Neuronal stem cell (in vitro differentiated cells): Measurements from ENCODE around the gene SPINT1.
A peak's percentile ranks its signal among the peaks of the same experiment; 100 is the strongest.

Experiments used
- DNase-seq: peaks from one replicate; pipeline ENCODE4 v3.0.0-alpha.2; 2013; ENCODE audit warnings: low spot score
- H2AFZ ChIP-seq: one replicate; pipeline ENCODE4 v1.6.1; 2013; ENCODE audit warnings: mild to moderate bottlenecking, low read length, inconsistent platforms
- H2AK5ac ChIP-seq: 2 replicates; pipeline ENCODE4 v1.6.1; 2013; ENCODE audit warnings: low read depth, mild to moderate bottlenecking, inconsistent platforms, low read length, moderate library complexity, mixed read lengths
- H2BK120ac ChIP-seq: 2 replicates; pipeline ENCODE4 v1.6.1; 2013; ENCODE audit warnings: low read depth, mild to moderate bottlenecking, inconsistent platforms, low read length, moderate library complexity, mixed read lengths
- H2BK12ac ChIP-seq: one replicate; pipeline ENCODE4 v1.6.1; 2013; ENCODE audit warnings: low read length, inconsistent platforms
- H2BK15ac ChIP-seq: 2 replicates; pipeline ENCODE4 v1.6.1; 2013; ENCODE audit warnings: mild to moderate bottlenecking, low read length, inconsistent platforms, mixed read lengths
- H2BK5ac ChIP-seq: one replicate; pipeline ENCODE4 v1.6.1; 2013; ENCODE audit warnings: inconsistent platforms, mild to moderate bottlenecking, low read length, moderate library complexity
- H3K14ac ChIP-seq: one replicate; pipeline ENCODE4 v1.6.1; 2013; ENCODE audit warnings: low read length, inconsistent platforms
- H3K18ac ChIP-seq: 2 replicates; pipeline ENCODE4 v1.6.1; 2013; ENCODE audit warnings: low read length, inconsistent platforms
- H3K23ac ChIP-seq: 2 replicates; pipeline ENCODE4 v1.6.1; 2013; ENCODE audit warnings: low read depth, mild to moderate bottlenecking, mixed read lengths, low read length, inconsistent platforms; ENCODE audit not compliant: poor library complexity
- H3K27ac ChIP-seq: replicated peaks from 3 replicates; pipeline ENCODE4 v1.5.1; 2013; ENCODE audit warnings: low read length, inconsistent platforms
- H3K27me3 ChIP-seq, 3 experiments: 2 replicates each; pipeline ENCODE4 v1.6.1; 2013; ENCODE audit warnings: low read length in 3 of 3, mild to moderate bottlenecking in 2 of 3, inconsistent platforms in 1 of 3, low read depth in 1 of 3, mixed read lengths in 1 of 3, moderate library complexity in 1 of 3; ENCODE audit not compliant: control insufficient read depth in 3 of 3, insufficient read depth in 3 of 3
- H3K36me3 ChIP-seq, 2 donors: replicated peaks in 1 of 2; 2 replicates each; pipeline ENCODE4 v1.6.1; 2013; ENCODE audit warnings: low read length in 2 of 2; ENCODE audit not compliant: control insufficient read depth in 2 of 2, insufficient read depth in 2 of 2
- H3K4ac ChIP-seq: 2 replicates; pipeline ENCODE4 v1.6.1; 2013; ENCODE audit warnings: inconsistent platforms, mild to moderate bottlenecking, low read length, moderate library complexity
- H3K4me1 ChIP-seq, 2 donors: 1 replicate in 1 of 2; 2 replicates in 1 of 2; pipeline ENCODE4 v1.6.1; 2013; ENCODE audit warnings: low read length in 2 of 2, low read depth in 1 of 2; ENCODE audit not compliant: control insufficient read depth in 2 of 2, insufficient read depth in 1 of 2
- H3K4me2 ChIP-seq: one replicate; pipeline ENCODE4 v1.6.1; 2013; ENCODE audit warnings: mild to moderate bottlenecking, low read length, inconsistent platforms; ENCODE audit not compliant: insufficient read depth, poor library complexity, severe bottlenecking
- H3K4me3 ChIP-seq, 2 donors: 2 replicates each; pipeline ENCODE4 v1.5.1; 2013; ENCODE audit warnings: low read length in 2 of 2, mild to moderate bottlenecking in 2 of 2, inconsistent platforms in 1 of 2, moderate library complexity in 1 of 2
- H3K79me1 ChIP-seq: one replicate; pipeline ENCODE4 v1.6.1; 2013; ENCODE audit warnings: low read depth, mild to moderate bottlenecking, inconsistent platforms, low read length, moderate library complexity
- H3K9ac ChIP-seq: one replicate; pipeline ENCODE4 v1.6.1; 2013; ENCODE audit warnings: mild to moderate bottlenecking, low read depth, low read length, inconsistent platforms; ENCODE audit not compliant: poor library complexity
- H3K9me3 ChIP-seq, 2 donors: replicated peaks in 1 of 2; 2 replicates each; pipeline versions ENCODE3 to v1.6.1; 2013; ENCODE audit warnings: low read length in 2 of 2, mild to moderate bottlenecking in 2 of 2, inconsistent platforms in 1 of 2, low read depth in 1 of 2, mixed read lengths in 1 of 2, moderate library complexity in 1 of 2; ENCODE audit not compliant: control insufficient read depth in 2 of 2, insufficient read depth in 1 of 2
- H4K8ac ChIP-seq: one replicate; pipeline ENCODE4 v1.6.1; 2013; ENCODE audit warnings: low read depth, mild to moderate bottlenecking, inconsistent platforms, low read length, moderate library complexity
- H4K91ac ChIP-seq: one replicate; pipeline ENCODE4 v1.6.1; 2013; ENCODE audit warnings: low read length, low read depth, mild to moderate bottlenecking, inconsistent platforms; ENCODE audit not compliant: poor library complexity
- WGBS, 2 donors: extraction: QIAGEN DNeasy Blood & Tissue Kit; methylation state at CpG; one replicate each; pipeline ENCODE4 v1.1.7; 2013; ENCODE audit warnings: missing lambda C conversion rate in 2 of 2, mixed read lengths in 1 of 2; ENCODE audit not compliant: insufficient read length in 2 of 2, insufficient replicate concordance in 1 of 2; ENCODE audit errors: extremely low coverage in 2 of 2; 5-methylcytosine and 5-hydroxymethylcytosine counted together

Gene SPINT1

DNA sequence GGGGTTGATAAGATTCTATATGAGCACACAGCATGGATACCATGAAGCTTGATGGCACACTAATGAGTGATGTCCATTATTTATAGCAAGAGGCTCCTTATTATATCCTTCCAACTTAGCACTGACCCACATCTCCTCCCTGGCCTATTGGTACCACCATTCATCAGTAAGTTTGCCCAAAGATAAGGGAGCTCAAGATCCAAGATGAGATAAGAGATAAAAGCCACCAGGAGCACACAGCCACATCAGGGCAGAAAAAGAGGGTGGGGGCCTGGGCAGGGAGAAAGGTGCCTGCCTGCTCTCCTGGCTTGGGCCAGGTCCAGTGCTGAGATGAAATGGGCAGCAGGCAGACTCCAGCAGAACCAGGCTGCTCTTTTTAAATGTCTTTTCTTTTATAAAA is 10.9 kb upstream of the SPINT1 start:
- Histone ChIP-seq H3K9ac (no peak overlapping the region), H3K27ac (no peak overlapping the region), H3K23ac (no peak overlapping the region), H3K27me3 (peaks cover 0 to 12% (median 0%) of the 10 kb centered on the region in 3 experiments), H2BK5ac (no peak overlapping the region), H3K18ac (no peak overlapping the region), H2BK15ac (no peak overlapping the region), H3K4me2 (no peak overlapping the region), H2BK12ac (no peak overlapping the region), H3K4me3 (no peak overlapping the region), H3K4me1 (no peaks in the 10 kb centered on the region), H2AFZ (no peak overlapping the region), H3K9me3 (no peaks in the 10 kb centered on the region), H2AK5ac (no peak overlapping the region), H2BK120ac (no peak overlapping the region), H3K14ac (no peak overlapping the region), H3K79me1 (no peaks in the 10 kb centered on the region), H3K4ac (no peak overlapping the region), H4K91ac (no peak overlapping the region), H3K36me3 (no peaks in the 10 kb centered on the region), H4K8ac (no peak overlapping the region)
- DNase-seq, result no peak

- no peak overlapping the region for H3K4me2 ChIP-seq
- no peaks in the 10 kb centered on the region for H3K79me1 ChIP-seq
- H3K9ac ChIP-seq, result no peak overlapping the region
- H2AFZ ChIP-seq, result no peak overlapping the region
- no peak overlapping the region for H2BK120ac ChIP-seq
- no CpG with 5 or more reads among the region's 1 CpG for WGBS, 2 donors
- H2AK5ac ChIP-seq, result no peak overlapping the region
- H2BK15ac ChIP-seq, result no peak overlapping the region
- H2BK12ac ChIP-seq, result no peak overlapping the region
- no peak overlapping the region for H3K27ac ChIP-seq
- H4K8ac ChIP-seq, result no peak overlapping the region
- H3K9me3 ChIP-seq, result no peaks in the 10 kb centered on the region
- no peaks in the 10 kb centered on the region for H3K4me1 ChIP-seq
- H4K91ac ChIP-seq, result no peak overlapping the region
- no peak overlapping the region for H3K4ac ChIP-seq
- no peak overlapping the region for H3K18ac ChIP-seq
- H3K4me3 ChIP-seq, result no peak overlapping the region
- H3K27me3 ChIP-seq, result peaks cover 0 to 24% (median 0%) of the 10 kb centered on the region in 3 experiments
- DNase-seq, result no peak
- H3K14ac ChIP-seq, result no peak overlapping the region
- H3K23ac ChIP-seq, result no peak overlapping the region
- no peaks in the 10 kb centered on the region for H3K36me3 ChIP-seq
- H2BK5ac ChIP-seq, result no peak overlapping the region
Observed at GRCh38 chr15:40836020-40836419, 7.8 kb upstream of the SPINT1 start.

GRCh38 chr15:40838756-40839155 is 5.1 kb upstream of the SPINT1 start:
- Histone ChIP-seq H3K4ac (no peak overlapping the region), H3K14ac (no peak overlapping the region), H4K91ac (no peak overlapping the region), H3K9ac (no peak overlapping the region), H2BK5ac (no peak overlapping the region), H2BK15ac (no peak overlapping the region), H3K4me2 (no peak overlapping the region), H3K9me3 (peaks cover 0 to 3% of the 10 kb centered on the region in 2 donors), H3K18ac (no peak overlapping the region), H2AFZ (peak overlapping the region; percentile 47), H2BK12ac (no peak overlapping the region), H4K8ac (no peak overlapping the region), H3K27me3 (peaks cover 8 to 44% (median 14%) of the 10 kb centered on the region in 3 experiments), H3K36me3 (no peaks in the 10 kb centered on the region), H3K4me3 (no peak overlapping the region), H3K79me1 (no peaks in the 10 kb centered on the region), H3K27ac (no peak overlapping the region), H3K23ac (no peak overlapping the region), H2BK120ac (no peak overlapping the region), H3K4me1 (peaks cover 1 to 2% of the 10 kb centered on the region in 2 donors), H2AK5ac (no peak overlapping the region)
- no CpG with 5 or more reads among the region's 5 CpGs for WGBS, 2 donors
- DNase-seq, result no peak

- no peak overlapping the region for H3K23ac ChIP-seq
- no peak overlapping the region for H3K27ac ChIP-seq
- no peaks in the 10 kb centered on the region for H3K79me1 ChIP-seq
- DNase-seq, result no peak
- no peak overlapping the region for H2AK5ac ChIP-seq
- H3K36me3 ChIP-seq, result no peaks in the 10 kb centered on the region
- H4K91ac ChIP-seq, result no peak overlapping the region
- H2BK12ac ChIP-seq, result no peak overlapping the region
- no peak overlapping the region for H3K4me3 ChIP-seq
- WGBS, 2 donors, result no CpG with 5 or more reads among the region's 2 CpGs
- H3K4me2 ChIP-seq, result no peak overlapping the region
- H3K4ac ChIP-seq, result no peak overlapping the region
- no peak overlapping the region for H2AFZ ChIP-seq
- H3K27me3 ChIP-seq, result peaks cover 18 to 68% (median 38%) of the 10 kb centered on the region in 3 experiments
- no peak overlapping the region for H2BK120ac ChIP-seq
- H2BK5ac ChIP-seq, result no peak overlapping the region
- H3K14ac ChIP-seq, result no peak overlapping the region
- no peak overlapping the region for H4K8ac ChIP-seq
- peaks cover 0 to 3% of the 10 kb centered on the region in 2 donors for H3K9me3 ChIP-seq
- H3K18ac ChIP-seq, result no peak overlapping the region
- peaks cover 5 to 6% of the 10 kb centered on the region in 2 donors for H3K4me1 ChIP-seq
- no peak overlapping the region for H3K9ac ChIP-seq
- H2BK15ac ChIP-seq, result no peak overlapping the region
Observed at GRCh38 chr15:40841741-40842140, 2.1 kb upstream of the SPINT1 start.
